Activated T-helper 1 cell treated with anti-CD3 and anti-CD28 coated beads, Interleukin-12 subunit alpha, Interleukin-12 subunit beta, Interleukin-2, Interleukin-4 antibody, amounts not matched to agents 30 ng/mL and 10 ng/mL and 1 ng/mL, durations not matched to agents 14 hours and 24 hours and 36 hours (primary cell): ENCODE results near the gene GALNT10. TPM values are rescaled to one million over a fixed set of nuclear protein-coding genes. Genes with fewer than 3 reads are reported as not detected.

Experiments used
- DNase-seq: peaks from one replicate; pipeline ENCODE4 v3.0.0; 2021; ENCODE audit warnings: low spot score
- H3K27ac Mint-ChIP-seq: one replicate; pipeline ENCODE4 v1.8.0; 2021; ENCODE audit warnings: mild to moderate bottlenecking, mixed read lengths
- H3K27me3 Mint-ChIP-seq: one replicate; pipeline ENCODE4 v1.8.0; 2022; ENCODE audit warnings: mild to moderate bottlenecking, moderate library complexity, mixed read lengths; ENCODE audit not compliant: insufficient read depth
- H3K36me3 Mint-ChIP-seq: one replicate; pipeline ENCODE4 v1.8.0; 2021; ENCODE audit warnings: low read depth, mixed read lengths
- H3K4me1 Mint-ChIP-seq: one replicate; pipeline ENCODE4 v1.8.0; 2021; ENCODE audit warnings: low read depth, mixed read lengths
- H3K4me3 Mint-ChIP-seq: one replicate; pipeline ENCODE4 v1.8.0; 2021; ENCODE audit warnings: mild to moderate bottlenecking, moderate library complexity, mixed read lengths
- H3K9me3 Mint-ChIP-seq: one replicate; pipeline ENCODE4 v1.8.0; 2021; ENCODE audit warnings: mixed read lengths
- intact Hi-C: fragments of 100-400 bp; cut with micrococcal nuclease; formaldehyde crosslinking; loops from one replicate; pipeline ENCODE4 v1.15.1; 2024
- total RNA-seq: library from RNA; stranded (reverse); gene quantifications from 2 replicates; pipeline ENCODE4 v1.2.3, GENCODE V29; 2022

The GALNT10 gene
- total RNA-seq, 1 donor from 2014 or later: 55.6 TPM

- intact Hi-C loops: no loop called here
- Mint-ChIP-seq H3K27me3 (no peaks in the 10 kb centered on the region), H3K4me3 (no peak overlapping the region), H3K36me3 (peaks cover 28% of the 10 kb centered on the region), H3K9me3 (no peaks in the 10 kb centered on the region), H3K4me1 (peaks cover 20% of the 10 kb centered on the region), H3K27ac (no peak overlapping the region)
- DNase-seq: no peak
Observed at GRCh38 chr5:154390096-154390495, 199.6 kb downstream of the GALNT10 start.

GRCh38 chr5:154390746-154391359, 200.3 kb downstream of the GALNT10 start:
- no peaks in the 10 kb centered on the region for H3K27me3 Mint-ChIP-seq
- no peak for DNase-seq
- H3K27ac Mint-ChIP-seq: no peak overlapping the region
- H3K9me3 Mint-ChIP-seq: no peaks in the 10 kb centered on the region
- no peak overlapping the region for H3K4me3 Mint-ChIP-seq
- peaks cover 21% of the 10 kb centered on the region for H3K4me1 Mint-ChIP-seq
- peaks cover 26% of the 10 kb centered on the region for H3K36me3 Mint-ChIP-seq
- intact Hi-C loops: no loop called here

GRCh38 chr5:154391788-154392187, 201.3 kb downstream of the GALNT10 start:
- intact Hi-C loops: no loop called here
- peaks cover 29% of the 10 kb centered on the region for H3K36me3 Mint-ChIP-seq
- no peak for DNase-seq
- H3K4me1 Mint-ChIP-seq: peaks cover 25% of the 10 kb centered on the region
- no peaks in the 10 kb centered on the region for H3K9me3 Mint-ChIP-seq
- H3K27me3 Mint-ChIP-seq: no peaks in the 10 kb centered on the region
- H3K27ac Mint-ChIP-seq: no peak overlapping the region
- no peak overlapping the region for H3K4me3 Mint-ChIP-seq

GRCh38 chr5:154393850-154394249, 203.3 kb downstream of the GALNT10 start:
- Mint-ChIP-seq H3K4me3 (no peak overlapping the region), H3K9me3 (no peaks in the 10 kb centered on the region), H3K27ac (no peak overlapping the region), H3K4me1 (peaks cover 25% of the 10 kb centered on the region), H3K27me3 (no peaks in the 10 kb centered on the region), H3K36me3 (peaks cover 33% of the 10 kb centered on the region)
- DNase-seq: no peak
- intact Hi-C loops: no loop called here

- peaks cover 35% of the 10 kb centered on the region for H3K36me3 Mint-ChIP-seq
- DNase-seq: no peak
- intact Hi-C loops: no loop called here
- no peak overlapping the region for H3K27ac Mint-ChIP-seq
- peaks cover 25% of the 10 kb centered on the region for H3K4me1 Mint-ChIP-seq
- H3K27me3 Mint-ChIP-seq: no peaks in the 10 kb centered on the region
- H3K9me3 Mint-ChIP-seq: no peaks in the 10 kb centered on the region
- no peak overlapping the region for H3K4me3 Mint-ChIP-seq
Observed at GRCh38 chr5:154394307-154394706, 203.8 kb downstream of the GALNT10 start.

- DNase-seq: no peak
- H3K4me3 Mint-ChIP-seq: no peak overlapping the region
- H3K36me3 Mint-ChIP-seq: peaks cover 29% of the 10 kb centered on the region
- H3K9me3 Mint-ChIP-seq: no peaks in the 10 kb centered on the region
- H3K27me3 Mint-ChIP-seq: no peaks in the 10 kb centered on the region
- peaks cover 25% of the 10 kb centered on the region for H3K4me1 Mint-ChIP-seq
- H3K27ac Mint-ChIP-seq: no peak overlapping the region
- intact Hi-C loops: no loop called here
Observed at GRCh38 chr5:154395407-154396106, 205.0 kb downstream of the GALNT10 start.

- H3K27ac Mint-ChIP-seq: no peak overlapping the region
- peaks cover 28% of the 10 kb centered on the region for H3K36me3 Mint-ChIP-seq
- intact Hi-C loops: no loop called here
- H3K9me3 Mint-ChIP-seq: no peaks in the 10 kb centered on the region
- peaks cover 25% of the 10 kb centered on the region for H3K4me1 Mint-ChIP-seq
- no peak overlapping the region for H3K4me3 Mint-ChIP-seq
- DNase-seq: no peak
- H3K27me3 Mint-ChIP-seq: no peaks in the 10 kb centered on the region
Observed at GRCh38 chr5:154396128-154396527, 205.6 kb downstream of the GALNT10 start.

- Mint-ChIP-seq H3K27me3 (no peaks in the 10 kb centered on the region), H3K27ac (no peak overlapping the region), H3K36me3 (peaks cover 15% of the 10 kb centered on the region), H3K4me1 (peaks cover 21% of the 10 kb centered on the region), H3K9me3 (no peaks in the 10 kb centered on the region), H3K4me3 (no peak overlapping the region)
- no peak for DNase-seq
- intact Hi-C loops: no loop called here
Observed at GRCh38 chr5:154397652-154398406, 207.3 kb downstream of the GALNT10 start.

- H3K9me3 Mint-ChIP-seq: no peaks in the 10 kb centered on the region
- no peak for DNase-seq
- intact Hi-C loops: no loop called here
- peaks cover 20% of the 10 kb centered on the region for H3K36me3 Mint-ChIP-seq
- H3K27ac Mint-ChIP-seq: peak overlapping the region; percentile 18
- H3K4me3 Mint-ChIP-seq: no peak overlapping the region
- peaks cover 12% of the 10 kb centered on the region for H3K4me1 Mint-ChIP-seq
- no peaks in the 10 kb centered on the region for H3K27me3 Mint-ChIP-seq
Observed at GRCh38 chr5:154400678-154401077, 210.1 kb downstream of the GALNT10 start.

- Mint-ChIP-seq H3K4me1 (peaks cover 7% of the 10 kb centered on the region), H3K4me3 (no peak overlapping the region), H3K27ac (no peak overlapping the region), H3K27me3 (no peaks in the 10 kb centered on the region), H3K36me3 (peaks cover 15% of the 10 kb centered on the region), H3K9me3 (no peaks in the 10 kb centered on the region)
- DNase-seq: no peak
- intact Hi-C loops: no loop called here
Observed at GRCh38 chr5:154401355-154401754, 210.8 kb downstream of the GALNT10 start.

- Mint-ChIP-seq H3K4me3 (no peak overlapping the region), H3K9me3 (no peaks in the 10 kb centered on the region), H3K4me1 (peaks cover 7% of the 10 kb centered on the region), H3K36me3 (peaks cover 16% of the 10 kb centered on the region), H3K27ac (no peak overlapping the region), H3K27me3 (no peaks in the 10 kb centered on the region)
- DNase-seq: no peak
- intact Hi-C loops: no loop called here
Observed at GRCh38 chr5:154401931-154402330, 211.4 kb downstream of the GALNT10 start.

- H3K4me1 Mint-ChIP-seq: peaks cover 7% of the 10 kb centered on the region
- no peak overlapping the region for H3K27ac Mint-ChIP-seq
- intact Hi-C loops: no loop called here
Observed at GRCh38 chr5:154402611-154403010, 212.1 kb downstream of the GALNT10 start.

GRCh38 chr5:154403234-154403633, 212.7 kb downstream of the GALNT10 start:
- H3K9me3 Mint-ChIP-seq: no peaks in the 10 kb centered on the region
- DNase-seq: no peak
- no peak overlapping the region for H3K27ac Mint-ChIP-seq
- H3K4me3 Mint-ChIP-seq: no peak overlapping the region
- H3K4me1 Mint-ChIP-seq: peaks cover 7% of the 10 kb centered on the region
- no peaks in the 10 kb centered on the region for H3K27me3 Mint-ChIP-seq
- H3K36me3 Mint-ChIP-seq: peaks cover 15% of the 10 kb centered on the region
- intact Hi-C loops: no loop called here

More at GRCh38 chr5:154402611-154403010, 212.1 kb downstream of the GALNT10 start:
- no peak for DNase-seq
- Mint-ChIP-seq H3K4me3 (no peak overlapping the region), H3K9me3 (no peaks in the 10 kb centered on the region), H3K27me3 (no peaks in the 10 kb centered on the region), H3K36me3 (peaks cover 19% of the 10 kb centered on the region)
